GM18526 (cell line): ENCODE measurements around the gene ACER3.

Experiments
- POLR2A ChIP-seq: IDR thresholded peaks from 3 replicates; pipeline ENCODE4 v1.6.1; 2011; ENCODE audit not compliant: insufficient read length; ENCODE audit errors: extremely low read depth

ACER3 gene

GRCh38 chr11:76835928-76836612 lies 24.6 kb upstream of the ACER3 start:
- no peak for TF ChIP-seq POLR2A

- no peak for TF ChIP-seq POLR2A
These were observed 24.0 kb upstream of the ACER3 start for GRCh38 chr11:76836613-76837291.

GRCh38 chr11:76837696-76838677 lies 22.7 kb upstream of the ACER3 start:
- TF ChIP-seq POLR2A, result no peak

GRCh38 chr11:76838678-76839068 lies 22.0 kb upstream of the ACER3 start:
- no peak for TF ChIP-seq POLR2A

- TF ChIP-seq POLR2A, result no peak
These were observed 21.4 kb upstream of the ACER3 start for GRCh38 chr11:76839311-76839710.

- no peak for TF ChIP-seq POLR2A
These were observed 18.7 kb upstream of the ACER3 start for GRCh38 chr11:76841923-76842452.

- no peak for TF ChIP-seq POLR2A
These were observed 16.8 kb upstream of the ACER3 start for GRCh38 chr11:76843907-76844306.

- no peak for TF ChIP-seq POLR2A
These were observed 16.2 kb upstream of the ACER3 start for GRCh38 chr11:76844511-76844910.

GRCh38 chr11:76845069-76845468 lies 15.6 kb upstream of the ACER3 start:
- TF ChIP-seq POLR2A, result no peak

- TF ChIP-seq POLR2A, result no peak
These were observed 14.3 kb upstream of the ACER3 start for GRCh38 chr11:76846441-76846840.

- no peak for TF ChIP-seq POLR2A
These were observed 11.3 kb upstream of the ACER3 start for GRCh38 chr11:76849376-76849775.

- no peak for TF ChIP-seq POLR2A
These were observed 10.6 kb upstream of the ACER3 start for GRCh38 chr11:76850130-76850529.

GRCh38 chr11:76850815-76851214 lies 9.9 kb upstream of the ACER3 start:
- TF ChIP-seq POLR2A, result no peak

- no peak for TF ChIP-seq POLR2A
These were observed 6.0 kb upstream of the ACER3 start for GRCh38 chr11:76854709-76855108.

GRCh38 chr11:76856106-76856505 lies 4.6 kb upstream of the ACER3 start:
- no peak for TF ChIP-seq POLR2A
